ENCODE measurements around the gene FXYD7. TPM values are rescaled to one million over a fixed set of nuclear protein-coding genes. Genes with fewer than 3 reads are reported as not detected.

The FXYD7 gene
- total RNA-seq, 2 donors from 2014 or later: 0.40 to 1.4 TPM

DNA sequence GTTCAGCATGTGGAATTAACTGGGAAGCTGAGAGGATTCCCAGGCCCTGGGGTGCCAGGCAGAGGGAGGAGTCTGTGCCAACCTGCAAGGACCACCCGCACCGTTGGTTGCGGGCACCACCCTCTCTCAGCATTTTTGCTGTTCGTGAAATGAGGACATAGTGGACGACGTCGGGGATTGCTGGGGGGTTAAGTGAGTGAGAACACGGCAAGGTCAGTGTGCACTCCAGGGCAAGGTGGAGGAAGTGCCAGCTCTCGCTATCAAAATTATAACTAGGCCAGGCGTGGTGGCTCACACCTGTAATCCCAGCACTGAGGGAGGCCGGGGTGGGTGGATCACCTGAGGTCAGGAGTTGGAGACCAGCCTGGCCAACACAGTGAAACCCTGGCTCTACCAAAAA is 25.3 kb upstream of the FXYD7 start:
- peaks cover 5% of the 10 kb centered on the region for H3K4me1 Mint-ChIP-seq
- no peak for ATAC-seq (replicated peaks)
- no peaks in the 10 kb centered on the region for H3K27me3 Mint-ChIP-seq
- no peaks in the 10 kb centered on the region for H3K36me3 Mint-ChIP-seq (ENCODE audit: low read depth)
- no peaks in the 10 kb centered on the region for H3K9me3 Mint-ChIP-seq
- H3K27ac Mint-ChIP-seq: no peak overlapping the region
- no peak overlapping the region for H3K4me3 Mint-ChIP-seq

DNA sequence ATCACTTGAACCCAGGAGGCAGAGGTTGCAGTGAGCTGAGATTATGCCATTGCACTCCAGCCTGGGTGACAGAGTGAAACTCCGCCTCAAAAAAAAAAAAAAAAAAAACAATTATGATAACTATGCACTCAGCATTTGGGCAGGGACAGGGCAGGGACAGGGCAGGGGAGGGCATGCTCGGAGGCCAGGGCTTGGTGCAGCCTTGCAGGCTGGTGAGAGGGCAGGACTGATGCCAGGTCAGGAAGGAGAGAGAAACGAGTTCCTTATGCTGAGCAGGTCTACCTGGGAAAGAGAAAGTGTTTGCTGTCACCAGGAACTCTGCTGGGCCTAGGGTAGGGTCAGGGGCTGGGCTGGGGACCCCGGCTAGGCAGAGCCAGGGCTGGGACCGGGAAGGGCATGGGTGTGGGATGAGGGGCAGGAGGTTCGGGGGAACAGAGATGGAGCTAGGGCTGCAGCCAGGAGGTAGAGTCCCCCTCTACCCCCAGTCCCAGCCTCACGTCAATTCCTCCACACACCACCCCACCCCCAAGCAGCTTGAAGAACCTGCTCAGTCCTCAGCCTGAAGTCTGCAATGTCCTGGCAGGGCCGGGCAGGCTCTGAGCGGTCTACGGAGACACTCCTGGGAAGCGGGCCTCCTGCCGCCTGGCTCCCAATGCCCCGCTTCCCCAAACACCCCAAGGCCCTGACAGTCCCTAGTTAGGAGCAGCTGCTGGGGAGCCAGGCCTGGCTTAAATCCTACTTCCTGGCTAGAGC is 24.6 kb upstream of the FXYD7 start:
- Mint-ChIP-seq H3K27me3 (no peaks in the 10 kb centered on the region), H3K4me1 (peaks cover 5% of the 10 kb centered on the region), H3K9me3 (no peaks in the 10 kb centered on the region), H3K4me3 (no peak overlapping the region), H3K27ac (no peak overlapping the region), H3K36me3 (ENCODE audit: low read depth) (no peaks in the 10 kb centered on the region)
- ATAC-seq (replicated peaks): no peak

- peaks cover 10% of the 10 kb centered on the region for H3K4me1 Mint-ChIP-seq
- H3K27me3 Mint-ChIP-seq: no peaks in the 10 kb centered on the region
- no peak overlapping the region for H3K4me3 Mint-ChIP-seq
- no peak for ATAC-seq (replicated peaks)
- no peaks in the 10 kb centered on the region for H3K9me3 Mint-ChIP-seq
- no peaks in the 10 kb centered on the region for H3K36me3 Mint-ChIP-seq (ENCODE audit: low read depth)
- H3K27ac Mint-ChIP-seq: no peak overlapping the region
These were observed 24.0 kb upstream of the FXYD7 start for GRCh38 chr19:35119091-35119490.

- H3K36me3 Mint-ChIP-seq (ENCODE audit: low read depth): no peaks in the 10 kb centered on the region
- ATAC-seq (replicated peaks): no peak
- H3K4me3 Mint-ChIP-seq: no peak overlapping the region
- no peaks in the 10 kb centered on the region for H3K27me3 Mint-ChIP-seq
- no peak overlapping the region for H3K27ac Mint-ChIP-seq
- H3K9me3 Mint-ChIP-seq: no peaks in the 10 kb centered on the region
- peaks cover 12% of the 10 kb centered on the region for H3K4me1 Mint-ChIP-seq
These were observed 23.4 kb upstream of the FXYD7 start for GRCh38 chr19:35119578-35120155.

- Mint-ChIP-seq H3K27ac (no peak overlapping the region), H3K27me3 (no peaks in the 10 kb centered on the region), H3K9me3 (no peaks in the 10 kb centered on the region), H3K4me3 (no peak overlapping the region), H3K36me3 (ENCODE audit: low read depth) (no peaks in the 10 kb centered on the region), H3K4me1 (peaks cover 13% of the 10 kb centered on the region)
- ATAC-seq (replicated peaks): no peak
These were observed 22.6 kb upstream of the FXYD7 start for GRCh38 chr19:35120492-35120891.

GRCh38 chr19:35120898-35121297 is 22.2 kb upstream of the FXYD7 start:
- H3K36me3 Mint-ChIP-seq (ENCODE audit: low read depth): no peaks in the 10 kb centered on the region
- no peak overlapping the region for H3K27ac Mint-ChIP-seq
- no peak overlapping the region for H3K4me3 Mint-ChIP-seq
- no peaks in the 10 kb centered on the region for H3K9me3 Mint-ChIP-seq
- peaks cover 13% of the 10 kb centered on the region for H3K4me1 Mint-ChIP-seq
- ATAC-seq (replicated peaks): no peak
- no peaks in the 10 kb centered on the region for H3K27me3 Mint-ChIP-seq

- H3K9me3 Mint-ChIP-seq: no peaks in the 10 kb centered on the region
- H3K27ac Mint-ChIP-seq: no peak overlapping the region
- ATAC-seq (replicated peaks): no peak
- no peak overlapping the region for H3K4me3 Mint-ChIP-seq
- H3K4me1 Mint-ChIP-seq: peaks cover 13% of the 10 kb centered on the region
- H3K27me3 Mint-ChIP-seq: no peaks in the 10 kb centered on the region
- no peaks in the 10 kb centered on the region for H3K36me3 Mint-ChIP-seq (ENCODE audit: low read depth)
These were observed 20.1 kb upstream of the FXYD7 start for GRCh38 chr19:35122687-35123551.

- Mint-ChIP-seq H3K27ac (no peak overlapping the region), H3K36me3 (ENCODE audit: low read depth) (no peaks in the 10 kb centered on the region), H3K4me3 (peak overlapping the region; percentile 91), H3K9me3 (no peaks in the 10 kb centered on the region), H3K27me3 (no peaks in the 10 kb centered on the region), H3K4me1 (peaks cover 13% of the 10 kb centered on the region)
- no peak for ATAC-seq (replicated peaks)
These were observed 19.5 kb upstream of the FXYD7 start for GRCh38 chr19:35123573-35123972.

DNA sequence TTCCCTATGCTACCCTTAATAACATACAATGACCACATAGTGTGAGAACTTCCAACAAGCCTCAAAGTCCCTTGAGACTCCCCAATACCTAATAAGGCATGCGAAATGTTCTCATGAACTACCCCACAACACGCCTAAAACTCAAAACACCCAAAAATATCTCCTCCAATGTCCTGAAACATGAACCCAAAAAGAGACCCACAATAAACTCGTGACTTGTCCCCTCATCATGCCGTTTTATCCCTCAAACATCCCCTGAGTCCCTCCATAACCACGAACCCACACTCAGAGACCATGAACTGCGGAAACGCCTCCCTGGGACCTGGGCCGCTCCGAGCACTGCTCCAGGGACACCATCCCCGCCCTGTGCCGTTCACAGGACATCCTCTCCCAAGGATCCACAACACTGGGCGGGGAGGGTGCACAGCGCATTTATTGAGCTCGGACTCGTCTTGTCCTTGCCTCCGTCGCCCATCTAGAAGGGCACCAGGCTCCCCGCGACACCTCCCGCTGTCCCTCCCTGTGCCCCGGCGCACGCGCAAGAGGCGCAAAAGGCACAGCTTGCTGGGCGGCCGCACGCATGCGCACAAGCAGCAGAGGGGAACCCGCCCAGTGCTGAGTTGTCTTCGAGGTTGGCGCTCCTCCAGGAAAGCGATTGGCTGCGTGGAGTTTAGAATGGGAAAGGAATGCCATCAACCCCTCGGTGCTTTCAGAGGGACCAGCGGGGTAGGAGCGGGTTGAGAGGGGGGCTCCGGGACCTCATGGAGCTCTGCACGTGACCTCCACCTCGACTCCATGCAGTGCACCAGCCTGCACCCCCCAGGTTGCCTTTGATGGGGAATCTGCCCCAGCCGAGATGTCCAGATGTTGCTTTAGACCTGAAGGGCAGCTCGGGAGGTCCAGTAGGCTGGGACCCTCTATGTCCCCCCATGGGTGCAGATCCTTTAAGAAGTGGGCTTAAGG is 18.7 kb upstream of the FXYD7 start:
- H3K27ac Mint-ChIP-seq: peak overlapping the region; percentile 86
- no peaks in the 10 kb centered on the region for H3K36me3 Mint-ChIP-seq (ENCODE audit: low read depth)
- H3K4me1 Mint-ChIP-seq: peaks cover 13% of the 10 kb centered on the region
- peak overlapping the region; percentile 91 for H3K4me3 Mint-ChIP-seq
- peak; percentile 99 for ATAC-seq (replicated peaks)
- no peaks in the 10 kb centered on the region for H3K9me3 Mint-ChIP-seq
- H3K27me3 Mint-ChIP-seq: no peaks in the 10 kb centered on the region

- Mint-ChIP-seq H3K4me3 (peak overlapping the region; percentile 91), H3K27me3 (no peaks in the 10 kb centered on the region), H3K4me1 (peaks cover 13% of the 10 kb centered on the region), H3K36me3 (ENCODE audit: low read depth) (no peaks in the 10 kb centered on the region), H3K27ac (peak overlapping the region; percentile 68), H3K9me3 (no peaks in the 10 kb centered on the region)
- ATAC-seq (replicated peaks): no peak
These were observed 17.8 kb upstream of the FXYD7 start for GRCh38 chr19:35125270-35125717.

DNA sequence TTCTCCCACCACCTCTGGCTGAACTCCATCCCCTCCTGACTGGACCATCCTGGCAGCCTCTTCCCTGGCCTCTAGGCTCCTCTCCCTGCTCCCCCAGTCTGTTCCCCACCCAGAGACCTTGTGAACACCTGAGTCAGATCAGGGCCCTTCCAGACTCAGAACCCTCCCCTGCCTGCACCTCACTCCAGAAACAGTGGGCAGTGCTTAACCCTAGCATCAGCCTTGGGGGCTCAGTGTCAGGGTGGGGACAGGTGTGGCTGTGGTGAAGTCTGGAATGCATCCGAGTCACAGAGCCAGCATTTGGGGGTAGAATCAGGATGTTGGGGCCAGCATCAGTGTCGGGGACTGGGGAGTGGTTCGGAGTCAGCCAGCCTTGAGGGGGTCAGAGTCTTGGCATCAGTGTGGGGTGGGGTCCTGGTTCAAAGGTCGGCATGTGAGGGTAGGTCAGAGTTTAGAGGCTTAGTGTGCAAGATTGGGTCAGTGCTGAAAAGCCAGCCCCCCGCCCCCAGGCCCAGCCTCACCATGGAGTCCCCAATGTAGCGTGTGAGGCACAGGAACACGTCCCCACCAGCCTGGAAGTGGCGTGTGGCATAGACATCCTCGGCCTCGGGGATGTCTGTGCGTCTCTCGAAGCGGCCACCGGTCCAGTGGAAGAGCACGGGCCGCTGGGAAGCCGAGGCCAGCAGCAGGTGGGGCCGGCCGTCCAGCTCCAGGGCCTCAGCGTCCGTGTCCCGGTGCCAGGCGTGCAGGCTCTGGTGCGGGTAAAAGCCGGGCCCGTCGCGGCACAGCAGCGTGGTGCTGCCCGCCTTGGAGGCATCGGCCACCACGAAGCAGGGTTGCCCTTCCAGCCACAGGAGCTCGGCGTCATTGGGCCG is 17.1 kb upstream of the FXYD7 start:
- no peaks in the 10 kb centered on the region for H3K36me3 Mint-ChIP-seq (ENCODE audit: low read depth)
- no peaks in the 10 kb centered on the region for H3K27me3 Mint-ChIP-seq
- no peak for ATAC-seq (replicated peaks)
- peaks cover 13% of the 10 kb centered on the region for H3K4me1 Mint-ChIP-seq
- H3K27ac Mint-ChIP-seq: peak overlapping the region; percentile 68
- peak overlapping the region; percentile 91 for H3K4me3 Mint-ChIP-seq
- H3K9me3 Mint-ChIP-seq: no peaks in the 10 kb centered on the region

GRCh38 chr19:35126624-35126959 is 16.5 kb upstream of the FXYD7 start:
- ATAC-seq (replicated peaks): no peak
- no peaks in the 10 kb centered on the region for H3K36me3 Mint-ChIP-seq (ENCODE audit: low read depth)

GRCh38 chr19:35127871-35128270 is 15.2 kb upstream of the FXYD7 start:
- Mint-ChIP-seq H3K27me3 (no peaks in the 10 kb centered on the region), H3K27ac (no peak overlapping the region), H3K9me3 (peaks cover 4% of the 10 kb centered on the region), H3K4me3 (no peak overlapping the region), H3K36me3 (ENCODE audit: low read depth) (no peaks in the 10 kb centered on the region), H3K4me1 (peaks cover 13% of the 10 kb centered on the region)
- no peak for ATAC-seq (replicated peaks)

More at GRCh38 chr19:35126624-35126959, 16.5 kb upstream of the FXYD7 start:
- Mint-ChIP-seq H3K9me3 (no peaks in the 10 kb centered on the region), H3K4me1 (peaks cover 13% of the 10 kb centered on the region), H3K4me3 (no peak overlapping the region), H3K27me3 (no peaks in the 10 kb centered on the region), H3K27ac (no peak overlapping the region)
